PC-9 (cell line): ENCODE measurements around the gene SLC26A11.

Source experiments
- EZH2 ChIP-seq: fragments of 200-600 bp; sonication (generic); IDR thresholded peaks from 2 replicates; pipeline ENCODE4 v1.8.0; 2017; ENCODE audit warnings: antibody characterized with exemption, low read depth
- TF ChIP-seq, protein P1 (sequence below): fragments of 200-600 bp; sonication (generic); conservative IDR thresholded peaks from 2 replicates; pipeline ENCODE4 v1.6.1; 2017; ENCODE audit warnings: mixed run types, antibody characterized with exemption, mild to moderate bottlenecking, moderate library complexity

- TF ChIP-seq, protein P1, sequence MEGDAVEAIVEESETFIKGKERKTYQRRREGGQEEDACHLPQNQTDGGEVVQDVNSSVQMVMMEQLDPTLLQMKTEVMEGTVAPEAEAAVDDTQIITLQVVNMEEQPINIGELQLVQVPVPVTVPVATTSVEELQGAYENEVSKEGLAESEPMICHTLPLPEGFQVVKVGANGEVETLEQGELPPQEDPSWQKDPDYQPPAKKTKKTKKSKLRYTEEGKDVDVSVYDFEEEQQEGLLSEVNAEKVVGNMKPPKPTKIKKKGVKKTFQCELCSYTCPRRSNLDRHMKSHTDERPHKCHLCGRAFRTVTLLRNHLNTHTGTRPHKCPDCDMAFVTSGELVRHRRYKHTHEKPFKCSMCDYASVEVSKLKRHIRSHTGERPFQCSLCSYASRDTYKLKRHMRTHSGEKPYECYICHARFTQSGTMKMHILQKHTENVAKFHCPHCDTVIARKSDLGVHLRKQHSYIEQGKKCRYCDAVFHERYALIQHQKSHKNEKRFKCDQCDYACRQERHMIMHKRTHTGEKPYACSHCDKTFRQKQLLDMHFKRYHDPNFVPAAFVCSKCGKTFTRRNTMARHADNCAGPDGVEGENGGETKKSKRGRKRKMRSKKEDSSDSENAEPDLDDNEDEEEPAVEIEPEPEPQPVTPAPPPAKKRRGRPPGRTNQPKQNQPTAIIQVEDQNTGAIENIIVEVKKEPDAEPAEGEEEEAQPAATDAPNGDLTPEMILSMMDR: no peak
- no peak for TF ChIP-seq EZH2
Observed at GRCh38 chr17:80221351-80222105, 1.3 kb downstream of the SLC26A11 start.
